Cerebellar cortex (tissue), 1 donor: ENCODE data around the gene ZNRF3.

Source experiments
- DNase-seq: peaks from one replicate; pipeline ENCODE4 v3.0.0-alpha.2; 2015; ENCODE audit warnings: low spot score

ZNRF3 gene

GRCh38 chr22:28952857-28953256, 69.5 kb downstream of the ZNRF3 start:
- DNase-seq, result no peak

DNA sequence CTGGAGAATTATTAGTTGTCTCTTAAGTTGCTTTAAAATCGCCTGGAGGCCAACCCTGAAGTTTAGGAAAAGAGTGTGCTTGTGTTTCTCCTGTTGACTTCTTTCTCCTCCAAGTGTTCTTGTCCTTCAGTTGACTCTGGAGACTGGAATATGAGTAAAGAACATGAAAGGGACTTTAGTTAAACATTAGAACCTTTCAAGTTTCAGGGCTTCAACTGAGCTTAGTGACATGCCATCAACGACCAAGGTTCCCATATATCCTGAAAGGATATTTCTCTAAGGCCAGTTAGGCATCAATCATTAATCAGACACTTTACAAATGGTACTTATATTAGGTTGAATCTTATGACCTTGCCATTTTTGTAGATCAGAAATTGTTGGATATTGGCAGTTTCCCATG, 70.0 kb downstream of the ZNRF3 start:
- no peak for DNase-seq

- no peak for DNase-seq
Observed at GRCh38 chr22:28953976-28954880, 70.9 kb downstream of the ZNRF3 start.

DNA sequence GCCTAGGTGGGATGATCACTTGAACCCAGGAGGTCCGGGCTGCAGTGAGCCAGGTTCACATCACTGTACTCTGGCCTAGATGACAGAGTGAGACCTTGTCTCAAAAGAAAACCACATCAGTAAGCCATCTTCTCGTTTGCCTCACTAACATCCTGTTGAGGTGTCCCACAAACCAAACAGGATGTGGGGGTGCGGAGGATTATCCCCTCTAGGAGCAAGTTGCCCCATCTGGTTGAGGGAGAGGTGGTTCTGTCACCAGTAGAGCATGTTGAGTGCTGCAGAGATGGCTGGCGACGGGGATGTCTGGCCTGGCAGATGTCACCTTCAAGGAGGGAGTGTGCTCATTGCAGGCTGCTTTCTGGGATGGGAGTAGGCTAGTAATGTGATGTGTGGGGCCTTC, 72.4 kb downstream of the ZNRF3 start:
- DNase-seq, result peak; percentile 56

DNA sequence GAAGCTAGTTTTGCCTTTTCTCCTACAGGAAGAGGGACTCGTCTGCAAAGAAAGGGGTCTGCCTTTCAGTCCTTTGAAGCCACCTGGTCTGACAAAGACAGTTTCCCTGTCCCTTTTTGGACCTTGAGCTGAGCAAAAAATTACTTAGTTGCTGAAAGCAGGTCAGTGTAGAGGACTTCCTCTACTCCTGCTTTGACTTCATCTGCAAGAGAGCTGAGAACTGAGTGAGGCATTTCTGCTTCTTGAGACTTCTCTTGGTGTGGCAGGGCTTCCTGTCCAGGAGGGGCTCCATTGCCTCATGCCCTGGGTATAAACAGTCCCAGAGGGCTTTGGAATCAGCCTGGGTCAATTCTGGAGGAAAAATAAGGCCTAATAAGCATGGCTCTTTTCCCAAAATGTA, 73.1 kb downstream of the ZNRF3 start:
- DNase-seq, result no peak

DNA sequence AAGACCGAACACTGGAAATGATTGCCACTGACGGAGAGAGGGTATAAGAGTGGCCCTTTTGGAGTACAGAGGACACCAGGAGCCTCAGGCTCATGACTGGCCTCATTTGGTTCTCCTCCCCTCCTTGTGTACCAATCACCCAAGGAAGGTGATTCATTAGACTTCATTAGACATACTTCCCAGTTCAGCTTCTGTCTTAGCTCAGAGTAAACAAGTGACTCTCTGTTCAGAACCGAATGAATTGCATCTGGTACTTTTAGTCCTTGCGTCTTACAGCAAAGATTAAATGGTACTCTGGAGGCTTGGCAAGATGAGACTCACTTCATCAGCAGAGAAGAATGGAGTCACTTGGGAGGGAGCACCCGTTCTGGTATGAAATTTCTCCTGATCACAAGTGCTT, 75.2 kb downstream of the ZNRF3 start:
- DNase-seq, result no peak

GRCh38 chr22:28962042-28962554, 78.7 kb downstream of the ZNRF3 start:
- DNase-seq, result no peak

DNA sequence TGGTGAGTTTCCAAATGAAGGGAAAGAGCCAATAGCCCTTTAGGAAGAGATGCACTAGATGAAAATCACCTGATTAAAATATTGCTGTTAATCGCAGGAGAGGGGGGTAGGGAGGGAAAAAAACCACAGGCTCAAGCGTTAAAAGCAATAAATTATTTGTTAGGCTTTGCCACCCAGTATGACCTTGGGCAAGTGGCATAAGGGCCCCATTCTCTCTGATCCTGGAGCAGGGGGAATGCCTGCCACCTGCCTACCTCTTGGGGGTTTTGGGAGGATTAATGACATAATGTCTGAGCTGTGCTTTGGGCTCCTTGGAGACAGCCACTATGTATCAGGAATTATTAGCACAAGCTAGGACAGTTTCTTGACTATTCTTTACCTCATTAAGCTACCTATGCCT, 80.0 kb downstream of the ZNRF3 start:
- no peak for DNase-seq

DNA sequence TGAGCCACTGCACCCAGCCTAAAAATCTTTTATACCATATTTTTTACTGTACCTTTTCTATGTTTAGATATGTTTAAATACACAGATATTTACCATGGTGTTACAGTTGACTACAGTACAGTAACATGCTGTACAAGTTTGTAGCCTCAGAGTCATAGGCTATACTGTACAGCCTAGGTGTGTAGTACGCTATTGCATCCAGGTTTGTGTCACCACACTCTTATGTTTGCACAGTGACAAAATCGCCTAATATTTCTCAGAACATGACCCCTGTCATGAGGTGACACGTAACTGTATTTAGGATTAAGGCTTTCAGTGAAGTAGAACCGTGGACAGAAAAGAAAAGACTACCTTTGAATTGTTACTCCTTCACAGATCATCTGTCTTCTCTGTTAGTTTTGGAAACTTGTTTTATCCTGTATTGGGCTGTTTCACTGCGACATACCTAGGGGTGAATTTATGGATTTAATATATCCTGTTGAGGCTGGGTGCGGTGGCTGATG, 83.8 kb downstream of the ZNRF3 start:
- DNase-seq, result no peak

DNA sequence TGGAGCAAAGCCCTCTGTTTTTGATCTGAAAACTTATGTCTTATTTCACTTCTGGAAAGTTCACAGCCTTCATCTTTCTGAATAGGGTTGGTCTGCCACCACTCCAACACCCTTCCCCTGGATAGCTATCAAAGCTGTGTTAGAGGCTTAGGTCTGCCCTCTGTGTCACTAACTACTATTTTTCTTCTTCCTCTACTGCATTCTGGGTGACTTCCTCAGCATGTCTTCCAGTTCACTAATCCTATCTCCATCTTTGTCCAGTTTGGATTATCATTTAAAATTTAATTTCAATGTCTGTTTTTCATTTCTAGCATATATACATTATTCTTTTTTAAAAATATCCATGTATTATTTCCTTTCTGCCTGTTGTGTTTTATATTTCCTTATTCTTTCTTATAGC, 84.6 kb downstream of the ZNRF3 start:
- no peak for DNase-seq

DNA sequence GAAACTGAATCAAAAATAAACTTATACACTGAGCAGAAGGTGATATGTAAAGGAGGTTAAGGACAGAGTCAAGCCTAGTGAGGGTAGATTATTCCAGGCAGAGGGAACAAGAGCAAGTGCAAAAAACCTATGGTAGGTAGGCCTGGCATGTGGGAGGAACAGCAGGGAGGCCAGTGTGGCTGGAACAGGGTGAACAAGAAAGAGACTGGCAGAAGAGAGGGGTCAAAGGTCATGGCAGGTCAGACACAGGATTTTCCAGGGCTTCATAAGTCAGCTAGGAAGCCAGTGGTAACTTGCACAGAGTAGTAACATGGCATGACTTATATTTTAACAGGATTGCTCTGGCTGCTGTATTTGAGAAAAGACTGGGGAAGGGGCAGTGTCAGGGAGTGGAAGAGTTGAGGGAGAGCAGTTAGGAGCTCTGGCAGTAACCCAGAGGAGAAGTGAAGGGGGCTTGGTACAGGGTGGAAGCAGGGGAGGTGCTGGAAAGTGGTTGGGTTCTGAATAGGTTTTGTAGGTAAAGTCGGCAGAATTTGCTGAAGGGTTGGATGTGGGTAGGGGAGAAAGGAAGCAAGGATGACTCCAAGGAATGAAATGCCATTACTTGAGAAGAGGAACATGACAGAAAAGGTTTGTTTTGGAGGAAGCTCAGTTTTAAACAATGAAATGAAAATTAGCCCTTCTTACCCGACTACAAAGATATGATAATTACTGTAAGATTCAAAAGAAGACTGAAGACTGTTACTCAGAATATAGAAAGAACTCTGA, 86.2 kb downstream of the ZNRF3 start:
- DNase-seq, result no peak

DNA sequence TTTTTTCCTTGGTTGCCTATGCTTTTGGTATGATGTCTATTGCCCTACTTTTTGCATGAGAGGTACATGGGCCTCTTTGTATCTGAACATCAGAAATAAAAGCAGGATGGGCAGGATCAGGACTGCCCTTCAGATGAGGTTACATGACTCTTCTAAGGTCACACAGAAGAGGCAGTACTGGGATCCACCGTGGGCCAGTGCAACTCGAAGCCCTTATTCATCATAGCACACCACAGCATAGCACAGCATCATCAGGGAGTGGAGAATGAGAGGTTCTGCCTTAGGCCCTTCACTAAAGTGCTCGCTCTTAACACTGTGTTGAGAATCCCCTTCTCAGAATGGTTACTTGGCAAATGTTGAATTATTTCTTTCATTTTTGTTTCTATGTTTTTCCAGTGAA, 90.0 kb downstream of the ZNRF3 start:
- no peak for DNase-seq

DNA sequence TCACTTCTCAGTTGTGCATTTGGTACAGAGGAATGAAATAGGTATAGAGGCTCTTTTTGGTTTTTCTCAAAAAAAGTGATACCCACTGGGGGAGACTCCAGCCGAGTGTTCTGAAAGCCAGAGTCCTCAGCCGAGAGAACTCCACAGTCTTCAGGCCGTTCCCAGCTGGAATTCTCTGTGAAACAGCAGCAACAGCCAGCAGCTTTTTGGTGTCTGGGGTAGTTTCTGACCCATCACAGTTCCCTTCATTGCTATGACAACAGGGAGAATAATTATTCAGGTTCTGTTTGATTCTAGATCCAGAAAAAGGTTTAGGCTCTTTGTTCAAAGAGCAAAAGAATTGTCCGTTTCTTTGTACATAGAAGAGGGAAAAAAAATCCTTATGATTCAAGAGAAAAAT, 93.7 kb downstream of the ZNRF3 start:
- DNase-seq, result no peak

DNA sequence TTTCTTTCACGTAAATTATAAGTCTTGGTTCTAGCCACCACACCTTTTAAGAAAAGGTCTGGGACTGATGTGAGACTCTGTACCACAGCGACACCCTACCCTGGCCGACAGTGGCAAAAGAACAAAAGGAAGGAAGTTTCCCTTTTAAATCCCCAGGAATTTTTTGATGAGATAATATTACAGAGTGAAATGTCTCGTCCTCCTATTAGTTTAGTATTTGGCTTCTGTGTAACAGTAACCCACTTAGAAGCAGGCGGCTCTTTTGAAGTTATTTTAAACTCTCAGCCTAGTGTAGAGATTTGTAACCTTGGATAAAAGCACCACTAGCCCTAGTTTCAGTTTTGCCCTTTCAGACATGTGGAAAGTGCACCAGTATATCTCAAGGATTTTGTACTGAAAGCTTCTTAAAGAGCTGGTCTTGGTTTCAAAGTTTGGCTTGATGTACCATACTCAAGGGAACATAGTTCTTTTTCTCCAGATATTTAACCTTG, 94.2 kb downstream of the ZNRF3 start:
- no peak for DNase-seq

DNA sequence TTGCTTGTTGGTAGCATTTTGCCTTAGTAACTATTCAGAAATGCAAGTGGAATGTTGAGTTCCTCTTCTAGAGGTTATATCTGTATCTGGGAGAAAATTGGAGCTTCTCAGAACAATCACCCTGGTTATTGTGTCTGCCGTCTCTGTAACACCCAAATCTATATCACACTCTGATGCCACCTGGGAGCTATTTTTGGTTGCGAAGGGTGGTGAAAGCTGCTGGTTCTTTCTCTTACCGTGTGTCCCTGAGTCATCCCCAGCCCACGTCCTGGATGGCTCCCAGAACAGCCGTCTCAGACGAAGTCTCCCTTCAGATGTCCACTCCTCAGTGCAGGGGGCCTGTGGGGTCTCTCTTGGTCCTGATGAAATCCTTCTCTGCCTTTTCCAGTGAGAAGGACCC, 94.8 kb downstream of the ZNRF3 start:
- peak; percentile 35 for DNase-seq

GRCh38 chr22:28978863-28979796, 95.8 kb downstream of the ZNRF3 start:
- no peak for DNase-seq

DNA sequence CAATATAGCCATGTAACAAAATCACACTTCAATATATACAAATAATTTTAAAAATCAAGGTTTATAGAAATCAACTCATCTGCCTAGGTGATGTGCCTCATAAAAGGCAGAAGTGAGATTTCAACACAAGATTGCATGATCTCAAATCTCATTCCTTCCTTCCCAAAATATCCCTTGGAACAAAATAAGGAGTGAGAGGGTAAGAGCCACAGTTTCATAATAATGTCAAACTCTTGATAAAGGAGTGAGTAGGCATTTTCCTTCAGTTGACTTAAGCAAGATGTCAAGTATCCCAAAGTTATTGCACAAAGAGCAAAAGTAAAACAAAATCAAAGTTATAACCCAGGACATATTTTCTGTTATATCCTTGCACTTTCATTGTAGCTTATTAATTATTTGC, 97.0 kb downstream of the ZNRF3 start:
- no peak for DNase-seq

GRCh38 chr22:28981818-28982499, 98.6 kb downstream of the ZNRF3 start:
- DNase-seq, result no peak

GRCh38 chr22:28983190-28983589, 99.8 kb downstream of the ZNRF3 start:
- DNase-seq, result no peak

DNA sequence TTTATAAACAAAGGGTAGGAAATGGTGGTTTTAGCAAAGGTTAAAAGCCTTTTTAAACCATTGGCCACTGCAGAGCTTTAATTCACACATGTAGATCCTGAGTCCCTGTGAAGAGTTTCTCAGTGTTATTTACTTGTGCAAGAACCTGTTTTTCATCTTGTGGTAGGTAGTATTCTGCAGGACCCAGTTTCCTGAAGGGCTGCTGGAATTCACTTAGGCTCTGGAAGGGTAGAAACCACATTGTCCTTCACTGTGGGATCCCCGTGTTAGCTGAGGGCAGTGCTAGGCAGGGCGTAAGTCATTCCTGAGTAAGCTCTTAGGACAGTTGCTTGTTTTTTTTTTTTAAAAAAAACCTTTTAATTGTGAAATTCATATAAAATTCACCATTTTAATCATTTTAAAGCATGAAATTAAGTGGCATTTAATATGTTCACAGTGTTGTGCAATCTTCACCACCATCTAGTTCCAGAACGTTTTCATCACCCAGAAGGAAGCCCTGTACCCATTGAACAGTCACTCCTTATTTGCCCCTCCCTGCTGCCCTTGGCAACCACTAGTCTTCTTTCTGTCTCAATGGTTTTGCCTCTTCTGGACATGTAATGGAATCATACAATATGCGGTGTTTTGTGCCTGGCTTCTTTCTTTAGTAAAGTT, 100.5 kb downstream of the ZNRF3 start:
- DNase-seq, result no peak
